OCI-LY7 (cell line): ENCODE results near the gene AADACL4. TPM values are rescaled to one million over a fixed set of nuclear protein-coding genes. Genes with fewer than 3 reads are reported as not detected.

Experiments used
- BruUV-seq: library from RNA; stranded (reverse); fragments of 400-500 nt; replicated peaks from 2 replicates; lab custom pipeline; 2021; lab: Mats Ljungman, UMichigan
- CTCF ChIA-PET: fragments of 300-600 bp; sonication (Branson Sonifier 250); formaldehyde crosslinking; loops from one replicate; lab custom pipeline; 2022; ENCODE audit warnings: antibody characterized with exemption; ENCODE audit not compliant: unreplicated experiment; lab: Charles Lee
- POLR2A ChIA-PET: fragments of 300-600 bp; sonication (Branson Sonifier 250); formaldehyde crosslinking; loops from one replicate; lab custom pipeline; 2022; ENCODE audit warnings: antibody characterized with exemption; lab: Charles Lee
- DNase-seq: peaks from one replicate; pipeline ENCODE4 v3.0.0-alpha.2; 2015; ENCODE audit warnings: low spot score
- H2AFZ ChIP-seq: fragments of 200-600 bp; sonication (generic), shearing (Covaris generic); 2 replicates; pipeline ENCODE4 v1.6.1; 2014; ENCODE audit warnings: mild to moderate bottlenecking, antibody characterized with exemption, low read length, moderate library complexity
- H3K27ac ChIP-seq: fragments of 200-600 bp; sonication (generic); 2 replicates; pipeline ENCODE4 v1.5.1; 2014; ENCODE audit warnings: mixed run types, low read depth, mild to moderate bottlenecking, moderate library complexity, low read length, inconsistent platforms; ENCODE audit not compliant: poor library complexity, severe bottlenecking
- H3K36me3 ChIP-seq: fragments of 200-600 bp; sonication (generic); 2 replicates; pipeline ENCODE4 v1.6.1; 2014; ENCODE audit warnings: mild to moderate bottlenecking, antibody characterized with exemption, low read length, moderate library complexity, mixed read lengths; ENCODE audit not compliant: insufficient read depth
- H3K4me1 ChIP-seq: fragments of 200-600 bp; sonication (generic); 2 replicates; pipeline ENCODE4 v1.5.1; 2014; ENCODE audit warnings: mild to moderate bottlenecking, low read length; ENCODE audit not compliant: insufficient read depth, poor library complexity, severe bottlenecking
- H3K4me2 ChIP-seq: fragments of 200-600 bp; sonication (generic); 2 replicates; pipeline ENCODE4 v1.6.1; 2014; ENCODE audit warnings: mild to moderate bottlenecking, low read length
- H3K4me3 ChIP-seq: fragments of 200-600 bp; sonication (generic); 2 replicates; pipeline ENCODE4 v1.5.1; 2014; ENCODE audit warnings: mild to moderate bottlenecking, low read depth, low read length; ENCODE audit not compliant: poor library complexity, severe bottlenecking
- H3K79me2 ChIP-seq: fragments of 200-600 bp; sonication (generic); 2 replicates; pipeline ENCODE4 v1.6.1; 2016; ENCODE audit warnings: low read depth, mild to moderate bottlenecking, low read length, moderate library complexity, mixed read lengths; ENCODE audit not compliant: insufficient read depth
- H3K9me2 ChIP-seq: fragments of 200-600 bp; sonication (generic); 2 replicates; pipeline ENCODE4 v1.6.1; 2016; ENCODE audit warnings: mild to moderate bottlenecking, low read length, mixed read lengths; ENCODE audit not compliant: insufficient read depth
- H3K9me3 ChIP-seq: fragments of 200-600 bp; sonication (generic); 2 replicates; pipeline ENCODE4 v1.6.1; 2014; ENCODE audit warnings: mild to moderate bottlenecking, mixed run types, low read length, mixed read lengths
- H4K20me1 ChIP-seq: fragments of 200-600 bp; sonication (generic); 2 replicates; pipeline ENCODE4 v1.6.1; 2014; ENCODE audit warnings: mild to moderate bottlenecking, antibody characterized with exemption, low read length, moderate library complexity, mixed read lengths; ENCODE audit not compliant: insufficient read depth
- EZH2phosphoT487 ChIP-seq: fragments of 200-600 bp; sonication (generic); IDR thresholded peaks from 2 replicates; pipeline ENCODE4 v1.6.1; 2018; ENCODE audit warnings: low read depth, borderline replicate concordance, mild to moderate bottlenecking, mixed run types, antibody characterized with exemption, low read length, moderate library complexity, mixed read lengths
- intact Hi-C: fragments of 100-400 bp; cut with micrococcal nuclease; formaldehyde crosslinking; loops from one replicate; pipeline ENCODE4 v1.10.0; 2022; ENCODE audit not compliant: unreplicated experiment
- total RNA-seq, 2 experiments: library from RNA; depleted of rRNA in 1 of 2; stranded (reverse); fragments of >200 nt in 1 of 2; shearing (Covaris generic) in 1 of 2; gene quantifications; 2 replicates each; pipeline ENCODE4 v1.2.3, GENCODE V29; 2014 to 2022
- TF ChIP-seq, protein P1 (sequence below): fragments of 200-600 bp; sonication (generic); conservative IDR thresholded peaks from 2 replicates; pipeline ENCODE4 v1.5.1; 2014; ENCODE audit warnings: mild to moderate bottlenecking, antibody characterized with exemption, low read length, moderate library complexity, mixed read lengths

AADACL4 gene
- total RNA-seq, 2 experiments from 2014 or later, result not detected

DNA sequence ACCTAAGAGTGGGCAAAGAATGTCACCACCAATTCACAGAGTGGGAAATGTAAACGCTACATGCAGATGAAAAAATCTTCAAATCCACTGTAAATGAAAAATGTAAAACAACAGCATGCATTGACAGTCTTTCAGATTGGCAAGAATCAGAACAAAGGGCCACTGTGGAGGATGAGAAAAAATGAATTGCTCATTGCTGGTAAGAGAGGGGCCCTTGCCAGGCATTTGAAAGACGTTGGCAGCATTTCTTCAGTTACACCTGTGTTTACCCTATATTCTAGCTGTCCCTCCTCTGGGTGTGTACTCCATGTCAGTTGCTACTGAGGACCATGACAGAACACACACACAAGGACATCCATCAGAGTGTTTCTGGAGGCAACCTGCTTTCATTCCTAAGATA, 46.3 kb downstream of the AADACL4 start:
- Histone ChIP-seq H3K9me2 (no peaks in the 10 kb centered on the region), H4K20me1 (no peaks in the 10 kb centered on the region), H3K4me1 (no peaks in the 10 kb centered on the region), H3K9me3 (no peaks in the 10 kb centered on the region), H3K79me2 (no peaks in the 10 kb centered on the region), H3K4me2 (no peak overlapping the region), H3K36me3 (no peaks in the 10 kb centered on the region), H2AFZ (no peak overlapping the region), H3K27ac (no peak overlapping the region), H3K4me3 (no peak overlapping the region)
- no peak for TF ChIP-seq EZH2phosphoT487
- TF ChIP-seq, protein P1, sequence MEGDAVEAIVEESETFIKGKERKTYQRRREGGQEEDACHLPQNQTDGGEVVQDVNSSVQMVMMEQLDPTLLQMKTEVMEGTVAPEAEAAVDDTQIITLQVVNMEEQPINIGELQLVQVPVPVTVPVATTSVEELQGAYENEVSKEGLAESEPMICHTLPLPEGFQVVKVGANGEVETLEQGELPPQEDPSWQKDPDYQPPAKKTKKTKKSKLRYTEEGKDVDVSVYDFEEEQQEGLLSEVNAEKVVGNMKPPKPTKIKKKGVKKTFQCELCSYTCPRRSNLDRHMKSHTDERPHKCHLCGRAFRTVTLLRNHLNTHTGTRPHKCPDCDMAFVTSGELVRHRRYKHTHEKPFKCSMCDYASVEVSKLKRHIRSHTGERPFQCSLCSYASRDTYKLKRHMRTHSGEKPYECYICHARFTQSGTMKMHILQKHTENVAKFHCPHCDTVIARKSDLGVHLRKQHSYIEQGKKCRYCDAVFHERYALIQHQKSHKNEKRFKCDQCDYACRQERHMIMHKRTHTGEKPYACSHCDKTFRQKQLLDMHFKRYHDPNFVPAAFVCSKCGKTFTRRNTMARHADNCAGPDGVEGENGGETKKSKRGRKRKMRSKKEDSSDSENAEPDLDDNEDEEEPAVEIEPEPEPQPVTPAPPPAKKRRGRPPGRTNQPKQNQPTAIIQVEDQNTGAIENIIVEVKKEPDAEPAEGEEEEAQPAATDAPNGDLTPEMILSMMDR, result no peak
- no TSS peak for BruUV-seq
- intact Hi-C loops, result no loop called here
- DNase-seq, result no peak
- POLR2A ChIA-PET, result no interaction called here
- CTCF ChIA-PET, result no interaction called here

DNA sequence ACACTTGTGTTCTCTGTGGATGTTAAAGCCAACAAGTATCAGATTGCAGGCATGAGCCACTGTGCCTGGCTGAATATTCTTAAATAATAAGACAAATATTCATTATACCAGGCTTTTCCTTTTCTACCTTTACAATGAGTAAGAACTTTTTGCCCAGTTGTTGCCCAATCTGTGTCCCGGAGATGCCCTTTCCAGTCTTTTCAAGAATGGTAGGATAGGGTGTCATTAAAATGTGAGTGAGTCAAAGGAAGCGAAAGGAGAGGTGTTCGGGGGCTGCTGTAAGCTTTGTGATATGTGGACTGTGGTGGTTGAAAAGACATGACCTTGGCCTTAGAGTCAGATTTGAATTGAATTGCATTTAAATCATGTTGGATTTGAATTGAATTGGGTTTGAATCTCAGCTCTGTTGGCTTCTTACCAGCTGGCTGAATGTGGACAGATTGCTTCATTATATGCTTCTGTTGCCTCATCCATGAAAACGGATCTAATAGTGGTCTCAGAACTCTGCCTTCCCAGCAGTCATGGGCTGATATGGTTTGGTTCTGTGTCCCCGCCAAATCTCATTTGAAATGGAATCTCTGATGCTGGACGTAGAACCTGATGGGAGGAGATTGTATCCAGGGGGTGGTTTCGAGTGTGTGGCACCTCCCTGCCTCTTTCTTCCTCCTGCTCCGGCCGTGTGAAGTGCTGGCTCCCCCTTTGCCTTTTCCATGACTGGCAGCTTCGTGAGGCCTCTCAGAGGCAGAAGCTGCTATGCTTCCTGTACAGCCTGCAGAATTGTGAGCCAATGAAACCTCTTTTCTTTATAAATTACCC, 49.3 kb downstream of the AADACL4 start:
- Histone ChIP-seq H3K4me3 (no peak overlapping the region), H4K20me1 (no peaks in the 10 kb centered on the region), H3K9me2 (no peaks in the 10 kb centered on the region), H3K79me2 (no peaks in the 10 kb centered on the region), H2AFZ (no peak overlapping the region), H3K36me3 (no peaks in the 10 kb centered on the region), H3K9me3 (no peaks in the 10 kb centered on the region), H3K4me1 (no peaks in the 10 kb centered on the region), H3K4me2 (no peak overlapping the region), H3K27ac (no peak overlapping the region)
- no peak for DNase-seq
- ChIA-PET CTCF (no interaction called here), POLR2A (no interaction called here)
- intact Hi-C loops, result no loop called here
- TF ChIP-seq, protein P1, result no peak
- no TSS peak for BruUV-seq

DNA sequence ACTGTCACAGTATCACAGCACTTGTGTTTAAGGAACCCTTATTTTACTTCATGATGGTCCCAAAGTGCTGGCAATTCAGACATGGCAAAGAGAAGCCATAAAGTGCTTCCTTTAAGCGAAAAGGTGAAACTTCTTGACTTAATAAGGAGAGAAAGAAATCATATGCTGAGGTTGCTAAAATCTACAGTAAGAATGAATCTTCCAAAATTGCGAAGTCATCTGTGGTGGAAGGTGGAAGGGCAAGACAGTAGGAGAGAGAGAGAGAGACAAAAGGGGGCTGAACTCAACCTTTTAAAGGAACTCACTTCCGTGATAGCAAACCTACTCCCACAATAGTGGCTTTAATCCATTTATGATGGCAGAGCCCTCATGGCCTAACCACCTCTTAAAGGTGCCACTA, 52.8 kb downstream of the AADACL4 start:
- Histone ChIP-seq H4K20me1 (no peaks in the 10 kb centered on the region), H3K79me2 (no peaks in the 10 kb centered on the region), H3K27ac (no peak overlapping the region), H3K36me3 (no peaks in the 10 kb centered on the region), H3K9me2 (no peaks in the 10 kb centered on the region), H3K4me1 (no peaks in the 10 kb centered on the region), H3K4me3 (no peak overlapping the region), H3K4me2 (no peak overlapping the region), H3K9me3 (no peaks in the 10 kb centered on the region), H2AFZ (no peak overlapping the region)
- ChIA-PET CTCF (no interaction called here), POLR2A (no interaction called here)
- no peak for DNase-seq
- TF ChIP-seq EZH2phosphoT487, result no peak
- TF ChIP-seq, protein P1, result no peak
- no TSS peak for BruUV-seq
- intact Hi-C loops, result no loop called here
